ENCODE data around the gene MUC16. TPM values are rescaled to one million over a fixed set of nuclear protein-coding genes. Genes with fewer than 3 reads are reported as not detected.

The MUC16 gene
- not detected for total RNA-seq

GRCh38 chr19:9009935-9010651 is at the start of gene MUC16:
TSS of gene MUC16 (minus strand) at chr19:9010409.

Other genes starting within 250 kb of the MUC16 start
- gene ZNF558, start 178.1 kb downstream of the MUC16 start, total RNA-seq, result 42.9 TPM
- gene MBD3L1, start 178.0 kb downstream of the MUC16 start, total RNA-seq, result not detected
- gene OR1M1, start 76.7 kb upstream of the MUC16 start, total RNA-seq, result not detected
- gene OR7G2, start 97.1 kb upstream of the MUC16 start, total RNA-seq, result 0.23 TPM
- gene OR7G1, start 105.4 kb upstream of the MUC16 start, total RNA-seq, result not detected
- gene OR7G3, start 116.5 kb upstream of the MUC16 start, total RNA-seq, result not detected
- 23.8 TPM for gene ZNF317, start 130.0 kb upstream of the MUC16 start, total RNA-seq
- gene OR7D2, start 168.6 kb upstream of the MUC16 start, total RNA-seq, result not detected
- not detected for gene OR7D4, start 209.2 kb upstream of the MUC16 start, total RNA-seq
- gene OR7E24, start 240.5 kb upstream of the MUC16 start, total RNA-seq, result not detected